Smooth muscle cell (in vitro differentiated cells): ENCODE data around the gene SYTL2. TPM values are rescaled to one million over a fixed set of nuclear protein-coding genes. Genes with fewer than 3 reads are reported as not detected.

ENCODE experiments used
- DNase-seq: peaks from one replicate; lab custom pipeline; 2025; ENCODE audit not compliant: unreplicated experiment; lab: John Stamatoyannopoulos, UW
- H2AFZ ChIP-seq: fragments of 200-600 bp; sonication (generic); 2 replicates; pipeline ENCODE4 v1.6.0; 2016; ENCODE audit warnings: antibody characterized with exemption, low read depth, mild to moderate bottlenecking
- H3F3A ChIP-seq: fragments of 200-600 bp; sonication (generic); 2 replicates; pipeline ENCODE4 v1.6.0; 2017; ENCODE audit warnings: antibody characterized with exemption, low read depth
- H3K27ac ChIP-seq: fragments of 200-600 bp; sonication (generic); 2 replicates; pipeline ENCODE4 v1.5.1; 2016; ENCODE audit warnings: low read depth, mild to moderate bottlenecking
- H3K27me3 ChIP-seq: fragments of 200-600 bp; sonication (generic); 2 replicates; pipeline ENCODE4 v1.6.1; 2016; ENCODE audit warnings: low read depth, mild to moderate bottlenecking
- H3K36me3 ChIP-seq: fragments of 200-600 bp; sonication (generic); 2 replicates; pipeline ENCODE4 v1.5.1; 2016; ENCODE audit warnings: low read depth
- H3K4me1 ChIP-seq: fragments of 200-600 bp; sonication (generic); 2 replicates; pipeline ENCODE4 v1.5.1; 2016; ENCODE audit warnings: low read depth
- H3K4me2 ChIP-seq: fragments of 200-600 bp; sonication (generic); 2 replicates; pipeline ENCODE4 v1.6.0; 2016; ENCODE audit warnings: mild to moderate bottlenecking
- H3K4me3 ChIP-seq: fragments of 200-600 bp; sonication (generic); 2 replicates; pipeline ENCODE4 v1.5.1; 2016; ENCODE audit warnings: mild to moderate bottlenecking
- H3K79me2 ChIP-seq: fragments of 200-600 bp; sonication (generic); 2 replicates; pipeline ENCODE4 v1.6.0; 2016; ENCODE audit warnings: low read depth, mild to moderate bottlenecking
- H3K9ac ChIP-seq: fragments of 200-600 bp; sonication (generic); 2 replicates; pipeline ENCODE4 v1.6.0; 2016; ENCODE audit warnings: low read depth
- H3K9me3 ChIP-seq: fragments of 200-600 bp; sonication (generic); replicated peaks from 2 replicates; pipeline ENCODE4 v1.5.1; 2016; ENCODE audit warnings: low read depth
- H4K20me1 ChIP-seq: fragments of 200-600 bp; sonication (generic); 2 replicates; pipeline ENCODE4 v1.6.0; 2016; ENCODE audit warnings: low read depth
- CTCF ChIP-seq: fragments of 200-600 bp; sonication (generic); IDR thresholded peaks from 2 replicates; pipeline ENCODE4 v1.5.1; 2017; ENCODE audit warnings: borderline replicate concordance, mild to moderate bottlenecking, antibody characterized with exemption; ENCODE audit not compliant: insufficient read depth, poor library complexity, severe bottlenecking
- WGBS: methylation state at CpG from one replicate; pipeline ENCODE4 v1.1.7; 2016; ENCODE audit warnings: low lambda C conversion rate; 5-methylcytosine and 5-hydroxymethylcytosine counted together
- polyA plus RNA-seq: library from polyadenylated mRNA; unstranded; fragments of >200 nt; fragmentation: Nextera tagmentation; extraction: Ambion mirVana; gene quantifications from 2 replicates; pipeline ENCODE4 v1.2.1, GENCODE V29; 2016
- total RNA-seq: library from RNA; depleted of rRNA; stranded (reverse); fragments of >200 nt; gene quantifications from 2 replicates; pipeline ENCODE4 v1.2.3, GENCODE V29; 2014

SYTL2 gene
- total and polyA plus RNA-seq, 2 experiments from 2014 or later: 10.4 to 50.7 TPM

- Histone ChIP-seq H3K27me3 (no peaks in the 10 kb centered on the region), H3F3A (peaks cover 16% of the 10 kb centered on the region), H3K27ac (no peak overlapping the region), H3K9me3 (no peaks in the 10 kb centered on the region), H3K79me2 (no peaks in the 10 kb centered on the region), H4K20me1 (no peaks in the 10 kb centered on the region), H3K9ac (no peak overlapping the region), H3K4me3 (no peak overlapping the region), H3K36me3 (no peaks in the 10 kb centered on the region), H3K4me1 (peaks cover 10% of the 10 kb centered on the region), H2AFZ (no peak overlapping the region), H3K4me2 (peak overlapping the region; percentile 67)
- TF ChIP-seq CTCF: no peak
- WGBS: 82% methylated on average over 3 of the region's 3 CpGs
- no peak for DNase-seq
Measured at GRCh38 chr11:85771568-85771967, 39.4 kb downstream of the SYTL2 start.

- H3K4me1 ChIP-seq: peaks cover 10% of the 10 kb centered on the region
- no peaks in the 10 kb centered on the region for H3K79me2 ChIP-seq
- H4K20me1 ChIP-seq: no peaks in the 10 kb centered on the region
- no peak overlapping the region for H3K4me2 ChIP-seq
- no peak for DNase-seq
- H3K9me3 ChIP-seq: no peaks in the 10 kb centered on the region
- no peak overlapping the region for H3K27ac ChIP-seq
- peaks cover 16% of the 10 kb centered on the region for H3F3A ChIP-seq
- H2AFZ ChIP-seq: no peak overlapping the region
- no peak overlapping the region for H3K9ac ChIP-seq
- WGBS: 97% methylated on average over 5 of the region's 5 CpGs
- H3K4me3 ChIP-seq: no peak overlapping the region
- H3K27me3 ChIP-seq: no peaks in the 10 kb centered on the region
- no peak for TF ChIP-seq CTCF
- H3K36me3 ChIP-seq: no peaks in the 10 kb centered on the region
Measured at GRCh38 chr11:85769771-85770170, 41.2 kb downstream of the SYTL2 start.

- H4K20me1 ChIP-seq: no peaks in the 10 kb centered on the region
- TF ChIP-seq CTCF: no peak
- H3K36me3 ChIP-seq: no peaks in the 10 kb centered on the region
- H3K4me1 ChIP-seq: peaks cover 10% of the 10 kb centered on the region
- no peak overlapping the region for H2AFZ ChIP-seq
- H3K9ac ChIP-seq: no peak overlapping the region
- no peaks in the 10 kb centered on the region for H3K9me3 ChIP-seq
- WGBS: 100% methylated on average over 1 of the region's 1 CpG
- no peak overlapping the region for H3K4me2 ChIP-seq
- no peaks in the 10 kb centered on the region for H3K79me2 ChIP-seq
- H3K4me3 ChIP-seq: no peak overlapping the region
- no peak for DNase-seq
- no peaks in the 10 kb centered on the region for H3K27me3 ChIP-seq
- peaks cover 16% of the 10 kb centered on the region for H3F3A ChIP-seq
- no peak overlapping the region for H3K27ac ChIP-seq
Measured at GRCh38 chr11:85768473-85769146, 42.3 kb downstream of the SYTL2 start.

GRCh38 chr11:85767246-85767945 is 43.5 kb downstream of the SYTL2 start:
- no peak for TF ChIP-seq CTCF
- WGBS: 73% methylated on average over 2 of the region's 2 CpGs
- H3K27me3 ChIP-seq: no peaks in the 10 kb centered on the region

More at GRCh38 chr11:85767246-85767945, 43.5 kb downstream of the SYTL2 start:
- H3K9me3 ChIP-seq: no peaks in the 10 kb centered on the region
- H3K4me1 ChIP-seq: peaks cover 3% of the 10 kb centered on the region
- H3K79me2 ChIP-seq: no peaks in the 10 kb centered on the region
- peaks cover 5% of the 10 kb centered on the region for H3F3A ChIP-seq
- H2AFZ ChIP-seq: no peak overlapping the region
- H3K27ac ChIP-seq: no peak overlapping the region
- no peaks in the 10 kb centered on the region for H3K36me3 ChIP-seq
- no peak for DNase-seq
- H3K4me2 ChIP-seq: peak overlapping the region; percentile 22
- H4K20me1 ChIP-seq: no peaks in the 10 kb centered on the region
- H3K4me3 ChIP-seq: no peak overlapping the region
- no peak overlapping the region for H3K9ac ChIP-seq
